Fibroblast of skin of left quadriceps (primary cell): ENCODE data around the gene PCDHGC5.

Experiments used
- DNase-seq, 2 experiments: peaks; one replicate each; pipeline ENCODE4 v3.0.0-alpha.2; 2013; ENCODE audit warnings: low read depth in 2 of 2

PCDHGC5 gene

GRCh38 chr5:141488591-141489561 lies at the start of gene PCDHGC5:
Gene PCDHGC5, plus strand, starts transcription at chr5:141489081. Its CDS starts 160 bp downstream, at chr5:141489241.
- DNase-seq, result peak; percentile 62 to 66

- no peak for DNase-seq
Measured at GRCh38 chr5:141439411-141440141, 49.3 kb upstream of the PCDHGC5 start.

GRCh38 chr5:141440341-141440740 lies 48.5 kb upstream of the PCDHGC5 start:
- no peak for DNase-seq

GRCh38 chr5:141441571-141442170 lies 47.2 kb upstream of the PCDHGC5 start:
- DNase-seq, result no peak

- no peak for DNase-seq
Measured at GRCh38 chr5:141465351-141465750, 23.5 kb upstream of the PCDHGC5 start.

- DNase-seq, result peak; percentile 92 to 93
Measured at GRCh38 chr5:141475625-141476131, 13.2 kb upstream of the PCDHGC5 start, which contains the start of gene PCDHGC3. Gene PCDHGC3, plus strand, starts transcription at chr5:141475966. Its CDS starts 151 bp downstream, at chr5:141476117.

GRCh38 chr5:141476132-141476911 lies 12.6 kb upstream of the PCDHGC5 start:
- DNase-seq, result peak; percentile 62 to 64

- DNase-seq, result no peak
Measured at GRCh38 chr5:141477044-141477575, 11.8 kb upstream of the PCDHGC5 start.

GRCh38 chr5:141477815-141478214 lies 11.1 kb upstream of the PCDHGC5 start:
- DNase-seq, result no peak

- DNase-seq, result no peak
Measured at GRCh38 chr5:141478321-141478945, 10.4 kb upstream of the PCDHGC5 start.

- no peak for DNase-seq
Measured at GRCh38 chr5:141479776-141480175, 9.1 kb upstream of the PCDHGC5 start.

GRCh38 chr5:141483902-141484301 lies 5.0 kb upstream of the PCDHGC5 start:
- no peak for DNase-seq

- DNase-seq, result no peak
Measured at GRCh38 chr5:141484310-141484640, 4.6 kb upstream of the PCDHGC5 start.

GRCh38 chr5:141484641-141485311 lies 4.1 kb upstream of the PCDHGC5 start, which contains the start of gene PCDHGC4:
Gene PCDHGC4, plus strand, starts transcription at chr5:141485030. Its CDS starts 144 bp downstream, at chr5:141485174.
- DNase-seq, result no peak

GRCh38 chr5:141485321-141486055 lies 3.4 kb upstream of the PCDHGC5 start:
- DNase-seq, result no peak

GRCh38 chr5:141486091-141486490 lies 2.8 kb upstream of the PCDHGC5 start:
- DNase-seq, result no peak

GRCh38 chr5:141487131-141487530 lies 1.8 kb upstream of the PCDHGC5 start:
- DNase-seq, result no peak

GRCh38 chr5:141489841-141490240 lies 960 bp downstream of the PCDHGC5 start:
- no peak for DNase-seq

- DNase-seq, result no peak
Measured at GRCh38 chr5:141490271-141490670, 1.4 kb downstream of the PCDHGC5 start.
